HG03342 (cell line): Measurements from ENCODE around the gene ZC3H7B.
A peak's percentile ranks its signal among the peaks of the same experiment; 100 is the strongest.
"Not testable (repeated sequence)": the region's sequence is repeated elsewhere in the genome, so short reads cannot be mapped to it uniquely, and the experiment has no call there.

Experiments
- ATAC-seq: cut with Tn5 transposase; IDR thresholded peaks from one replicate; pipeline ENCODE4 v1.9.1; 2021; ENCODE audit warnings: mild to moderate bottlenecking, moderate library complexity; ENCODE audit not compliant: unreplicated experiment

The ZC3H7B gene

GRCh38 chr22:41301085-41302020 is at the start of gene ZC3H7B:
Gene ZC3H7B, plus strand, starts transcription at chr22:41301525. Its CDS starts 19,136 bp downstream, at chr22:41320661.
- peak; percentile 87 for ATAC-seq

DNA sequence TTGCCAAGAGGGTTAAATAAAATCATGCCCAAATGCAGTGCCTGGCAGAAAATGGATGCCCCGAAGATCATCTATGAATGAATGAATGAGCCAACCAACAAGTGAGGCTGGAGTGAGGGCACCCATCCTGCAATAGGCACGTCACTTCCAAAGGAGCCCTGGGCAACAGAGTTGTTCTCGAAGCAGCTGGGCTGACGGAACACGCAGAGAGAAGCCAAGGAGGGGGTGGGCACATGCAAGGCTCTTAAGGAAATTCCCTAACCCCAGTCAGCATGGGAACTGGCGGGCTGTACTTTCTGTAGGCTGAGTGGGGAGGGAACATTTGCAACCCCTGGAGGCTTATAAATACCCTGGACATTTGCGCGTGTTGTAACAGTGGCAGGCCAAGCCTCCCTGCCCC is 49.0 kb upstream of the ZC3H7B start:
- ATAC-seq: no peak

DNA sequence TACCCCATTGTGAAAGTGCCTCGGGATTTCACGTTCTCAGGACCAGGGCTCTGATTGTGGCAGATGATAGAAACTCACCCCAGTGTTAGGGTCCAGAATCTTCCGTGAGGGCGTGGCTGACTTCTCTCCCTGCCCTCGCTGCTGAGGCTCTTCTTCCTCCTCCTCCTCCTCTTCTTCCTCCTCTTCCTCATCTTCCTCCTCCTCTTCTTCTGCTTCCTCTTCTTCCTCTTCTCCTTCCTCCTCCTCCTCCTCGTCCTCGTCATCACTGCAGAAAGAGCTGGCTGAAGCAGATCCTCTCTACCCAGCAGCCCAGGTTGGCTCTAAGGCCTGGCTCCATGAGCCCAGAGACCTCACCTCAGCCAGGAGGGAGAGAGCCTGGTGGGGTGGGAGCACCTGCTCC is 47.1 kb upstream of the ZC3H7B start:
- ATAC-seq: no peak

DNA sequence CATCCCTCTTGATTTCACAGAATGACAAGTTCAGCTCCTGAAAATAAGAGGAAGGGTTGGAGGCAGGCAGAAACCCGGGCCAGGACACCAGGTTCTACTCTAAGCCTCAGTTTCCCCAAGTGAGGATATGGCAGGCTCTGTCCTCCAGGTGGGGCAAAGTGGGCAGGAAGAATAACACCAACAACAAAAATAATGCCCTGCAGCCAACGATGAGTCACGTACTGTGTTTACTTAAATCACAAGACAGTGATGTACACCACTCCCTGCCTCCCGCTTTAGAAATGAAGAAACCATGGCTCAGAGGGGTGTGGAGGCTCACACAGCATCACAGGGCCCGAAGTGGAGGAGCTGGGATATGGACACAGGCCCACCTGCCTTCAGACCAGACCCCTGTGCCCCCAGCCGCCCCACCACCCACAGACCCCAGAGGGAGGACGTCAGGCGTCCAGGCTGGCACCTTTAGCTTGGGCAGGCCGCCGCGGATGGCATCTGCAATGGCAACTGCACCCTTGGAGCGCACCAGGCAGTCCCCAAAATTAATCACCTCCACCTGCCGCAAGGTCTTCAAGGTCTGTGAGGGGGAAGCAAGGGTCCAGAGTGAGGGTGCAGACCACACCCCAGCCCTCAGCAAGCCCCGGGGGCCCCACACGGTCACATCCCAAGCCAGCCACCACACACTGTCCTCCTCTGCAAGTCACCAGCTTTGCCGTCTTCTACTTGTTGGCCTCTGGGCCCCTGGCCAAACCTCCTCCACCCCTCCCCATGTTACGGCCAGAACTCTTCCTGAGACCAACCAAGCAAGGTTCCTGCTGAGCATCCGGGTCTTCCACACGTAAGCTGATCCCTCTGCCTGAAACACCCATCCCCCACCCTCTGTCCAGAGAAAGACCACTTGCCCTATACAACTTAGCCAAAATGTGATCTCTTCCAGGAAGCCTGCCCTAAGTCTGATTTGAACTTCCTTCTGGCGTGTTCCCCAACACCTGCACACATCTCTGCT is 44.8 kb upstream of the ZC3H7B start:
- ATAC-seq: no peak

- ATAC-seq: no peak
These were observed 43.6 kb upstream of the ZC3H7B start for GRCh38 chr22:41257696-41258095.

GRCh38 chr22:41259756-41260155 is 41.6 kb upstream of the ZC3H7B start:
- not testable (repeated sequence) for ATAC-seq

- ATAC-seq: no peak
These were observed 40.5 kb upstream of the ZC3H7B start for GRCh38 chr22:41260871-41261270.

DNA sequence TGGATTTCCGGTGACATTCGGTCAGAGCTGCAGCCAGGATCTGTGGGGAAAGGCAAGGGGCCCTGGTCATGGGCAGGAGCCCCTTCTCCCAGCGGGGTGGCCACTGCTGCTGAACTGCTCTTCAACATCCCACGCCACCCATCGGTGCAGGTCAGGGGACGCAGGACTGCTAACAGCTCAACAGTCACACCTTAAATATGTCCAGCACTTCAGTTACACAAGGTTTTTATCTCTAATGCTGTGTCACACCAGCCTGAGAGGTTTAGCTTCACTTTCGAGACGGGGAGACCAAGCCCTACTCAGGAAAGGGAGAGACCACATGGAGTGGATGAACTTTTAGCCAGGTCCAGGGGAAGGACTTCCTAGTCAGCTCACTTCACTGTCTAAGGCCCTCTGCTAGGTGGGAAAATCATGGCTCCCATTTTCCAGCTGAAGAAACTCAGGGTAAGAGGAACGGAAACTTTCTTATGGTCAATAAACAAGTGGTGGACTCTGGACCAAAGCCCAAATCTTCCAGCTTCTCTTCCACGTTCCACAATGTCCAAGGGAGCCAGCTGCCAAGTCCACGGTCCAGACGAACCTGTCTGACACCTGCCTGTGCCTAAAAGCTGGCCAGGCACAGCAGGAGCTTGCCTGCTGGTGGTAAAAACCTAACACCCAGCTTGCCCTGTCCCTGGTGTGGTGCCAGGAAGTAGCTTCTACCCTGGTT is 39.6 kb upstream of the ZC3H7B start:
- ATAC-seq: no peak

DNA sequence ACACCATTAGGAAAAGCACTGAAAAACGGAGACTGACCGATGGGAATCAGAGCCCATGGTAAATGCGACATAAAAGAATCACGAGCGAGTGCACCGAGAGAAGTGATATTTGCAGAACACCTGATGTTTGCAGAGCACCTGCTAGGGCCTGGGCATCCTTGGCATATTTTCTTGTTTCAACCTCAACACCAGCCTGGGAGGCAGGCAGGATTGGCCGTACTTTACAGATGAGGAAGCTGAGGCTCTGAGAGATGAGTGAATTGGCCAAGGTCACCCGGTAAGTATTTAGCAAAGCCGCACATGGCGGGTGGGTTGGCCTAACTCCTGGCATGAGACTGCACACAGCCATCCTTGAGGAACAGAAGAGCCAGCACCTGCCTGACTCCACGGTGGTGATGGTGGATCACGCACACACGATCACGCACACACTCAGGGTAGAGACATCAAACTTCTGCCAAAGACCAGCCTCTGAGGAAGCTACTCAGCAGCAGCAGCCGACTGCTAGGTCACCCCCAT is 39.0 kb upstream of the ZC3H7B start:
- ATAC-seq: no peak

- no peak for ATAC-seq
These were observed 37.6 kb upstream of the ZC3H7B start for GRCh38 chr22:41263704-41264103.

GRCh38 chr22:41264408-41264941 is 36.9 kb upstream of the ZC3H7B start:
- no peak for ATAC-seq

- no peak for ATAC-seq
These were observed 33.4 kb upstream of the ZC3H7B start for GRCh38 chr22:41267958-41268357.

- no peak for ATAC-seq
These were observed 29.5 kb upstream of the ZC3H7B start for GRCh38 chr22:41271787-41272186.

DNA sequence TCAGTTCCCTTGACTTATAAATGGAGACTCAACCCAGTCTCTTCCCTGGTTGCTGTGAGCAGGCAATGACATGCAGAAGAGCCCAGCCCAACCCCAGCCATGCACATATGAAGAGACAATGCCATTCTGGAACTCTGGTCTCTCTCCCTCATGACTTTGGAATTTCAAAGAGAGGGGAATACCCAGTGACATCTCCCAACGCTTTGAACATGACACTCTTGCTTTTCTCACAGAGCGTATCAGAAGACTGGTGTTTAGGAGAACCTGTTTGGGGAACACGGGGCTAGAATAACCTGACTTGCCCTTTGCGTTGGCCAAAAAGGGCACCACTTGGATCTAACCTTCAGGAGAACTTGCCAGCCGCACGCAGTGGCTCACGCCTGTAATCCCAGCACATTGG is 28.2 kb upstream of the ZC3H7B start:
- ATAC-seq: no peak

DNA sequence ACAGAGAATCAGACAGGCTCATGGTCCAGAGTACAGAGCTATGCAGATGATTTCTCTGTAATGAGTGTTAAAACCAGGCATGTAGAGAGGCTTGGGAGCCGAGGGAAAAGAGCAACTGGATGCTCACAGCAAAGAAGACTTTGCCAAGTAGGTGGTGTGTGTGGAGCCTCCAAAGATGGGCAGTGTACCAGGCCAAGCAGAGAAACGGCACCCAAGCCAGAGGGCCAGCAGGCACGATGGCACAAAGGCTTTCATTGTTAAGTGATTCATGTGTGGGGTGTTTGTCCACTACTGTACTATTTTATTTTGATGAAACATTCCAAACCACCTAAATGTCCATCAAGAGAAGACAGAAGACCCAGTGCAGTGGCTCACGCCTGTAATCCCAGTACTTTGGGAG is 26.5 kb upstream of the ZC3H7B start:
- ATAC-seq: no peak

GRCh38 chr22:41280065-41280464 is 21.3 kb upstream of the ZC3H7B start:
- no peak for ATAC-seq

GRCh38 chr22:41280854-41281253 is 20.5 kb upstream of the ZC3H7B start:
- no peak for ATAC-seq

GRCh38 chr22:41284465-41284864 is 16.9 kb upstream of the ZC3H7B start:
- ATAC-seq: no peak

GRCh38 chr22:41285441-41285819 is 15.9 kb upstream of the ZC3H7B start:
- ATAC-seq: peak; percentile 18
